Adrenal gland (tissue), 5 donors: ENCODE results near the gene CNTN5.

Experiments
- POLR2A ChIP-seq, 2 donors: fragments of 450-650 bp; IDR thresholded peaks; one replicate each; pipeline ENCODE4 v1.6.1; 2017; ENCODE audit warnings: antibody characterized with exemption in 2 of 2, mild to moderate bottlenecking in 2 of 2, moderate library complexity in 1 of 2
- TF ChIP-seq, protein P1 (sequence below), 6 experiments: fragments of 450-650 bp in 4 of 6; fragments of 200-600 bp in 2 of 6; sonication (generic) in 1 of 6; IDR thresholded peaks; 1 replicate in 5 of 6; 2 replicates in 1 of 6; pipeline versions ENCODE4 v1.5.1 to v1.8.0; 2016 to 2021; ENCODE audit warnings: antibody characterized with exemption in 6 of 6, mild to moderate bottlenecking in 2 of 6, moderate library complexity in 1 of 6
- donor health status: DM: no; HTN: no; CAD: no.

DNA sequence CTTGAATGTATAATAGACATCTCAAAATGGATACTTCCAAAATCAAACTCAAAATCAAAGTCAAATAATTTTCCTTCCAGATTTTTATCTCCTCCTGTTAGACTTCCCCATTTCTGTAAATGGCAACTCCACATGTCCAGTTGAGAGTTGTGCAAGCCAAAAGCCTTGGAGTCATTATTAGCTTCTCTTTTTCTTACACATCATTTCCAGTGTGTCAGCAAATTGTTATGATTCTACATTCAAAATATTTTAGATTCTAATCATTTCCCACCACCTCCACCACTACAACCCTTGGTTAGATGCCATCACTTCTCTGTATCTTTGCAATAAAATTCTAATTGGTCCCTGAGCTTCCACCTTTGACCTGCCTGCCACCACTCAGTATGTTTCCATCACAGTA is 155.7 kb downstream of the CNTN5 start:
- TF ChIP-seq, protein P1, sequence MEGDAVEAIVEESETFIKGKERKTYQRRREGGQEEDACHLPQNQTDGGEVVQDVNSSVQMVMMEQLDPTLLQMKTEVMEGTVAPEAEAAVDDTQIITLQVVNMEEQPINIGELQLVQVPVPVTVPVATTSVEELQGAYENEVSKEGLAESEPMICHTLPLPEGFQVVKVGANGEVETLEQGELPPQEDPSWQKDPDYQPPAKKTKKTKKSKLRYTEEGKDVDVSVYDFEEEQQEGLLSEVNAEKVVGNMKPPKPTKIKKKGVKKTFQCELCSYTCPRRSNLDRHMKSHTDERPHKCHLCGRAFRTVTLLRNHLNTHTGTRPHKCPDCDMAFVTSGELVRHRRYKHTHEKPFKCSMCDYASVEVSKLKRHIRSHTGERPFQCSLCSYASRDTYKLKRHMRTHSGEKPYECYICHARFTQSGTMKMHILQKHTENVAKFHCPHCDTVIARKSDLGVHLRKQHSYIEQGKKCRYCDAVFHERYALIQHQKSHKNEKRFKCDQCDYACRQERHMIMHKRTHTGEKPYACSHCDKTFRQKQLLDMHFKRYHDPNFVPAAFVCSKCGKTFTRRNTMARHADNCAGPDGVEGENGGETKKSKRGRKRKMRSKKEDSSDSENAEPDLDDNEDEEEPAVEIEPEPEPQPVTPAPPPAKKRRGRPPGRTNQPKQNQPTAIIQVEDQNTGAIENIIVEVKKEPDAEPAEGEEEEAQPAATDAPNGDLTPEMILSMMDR (IDR thresholded peaks at IDR 0.05), result no peak
- no peak for TF ChIP-seq POLR2A (IDR thresholded peaks at IDR 0.05)
